ELF-1 (cell line): Measurements from ENCODE around the gene SMAD9.
A peak's percentile ranks its signal among the peaks of the same experiment; 100 is the strongest.

Experiments
- DNase-seq: peaks from one replicate; pipeline ENCODE4 v3.0.0-alpha.2; 2016; ENCODE audit warnings: low read depth, low spot score

Gene SMAD9

GRCh38 chr13:36865265-36865664, 54.8 kb downstream of the SMAD9 start:
- DNase-seq: no peak

- DNase-seq: no peak
Measured at GRCh38 chr13:36862722-36863121, 57.3 kb downstream of the SMAD9 start.

GRCh38 chr13:36862002-36862685, 57.9 kb downstream of the SMAD9 start:
- DNase-seq: no peak

GRCh38 chr13:36859259-36859658, 60.8 kb downstream of the SMAD9 start:
- DNase-seq: no peak

- peak; percentile 45 for DNase-seq
Measured at GRCh38 chr13:36858290-36858689, 61.7 kb downstream of the SMAD9 start.

GRCh38 chr13:36857253-36857652, 62.8 kb downstream of the SMAD9 start:
- no peak for DNase-seq

GRCh38 chr13:36850790-36851438, 69.1 kb downstream of the SMAD9 start:
- DNase-seq: peak; percentile 30

- peak; percentile 32 for DNase-seq
Measured at GRCh38 chr13:36848199-36848982, 71.6 kb downstream of the SMAD9 start.

GRCh38 chr13:36847606-36848005, 72.4 kb downstream of the SMAD9 start:
- no peak for DNase-seq

GRCh38 chr13:36841391-36841790, 78.6 kb downstream of the SMAD9 start:
- no peak for DNase-seq

- DNase-seq: no peak
Measured at GRCh38 chr13:36840718-36841250, 79.3 kb downstream of the SMAD9 start.

GRCh38 chr13:36839981-36840380, 80.1 kb downstream of the SMAD9 start:
- DNase-seq: no peak

GRCh38 chr13:36839281-36839680, 80.8 kb downstream of the SMAD9 start:
- no peak for DNase-seq

- DNase-seq: no peak
Measured at GRCh38 chr13:36837354-36838092, 82.5 kb downstream of the SMAD9 start.

GRCh38 chr13:36834299-36834698, 85.7 kb downstream of the SMAD9 start:
- no peak for DNase-seq

GRCh38 chr13:36831291-36831690, 88.7 kb downstream of the SMAD9 start:
- DNase-seq: no peak

GRCh38 chr13:36829753-36830152, 90.3 kb downstream of the SMAD9 start:
- no peak for DNase-seq

- no peak for DNase-seq
Measured at GRCh38 chr13:36822785-36823184, 97.3 kb downstream of the SMAD9 start.

- no peak for DNase-seq
Measured at GRCh38 chr13:36820222-36820621, 99.8 kb downstream of the SMAD9 start.

GRCh38 chr13:36819739-36820090, 100.3 kb downstream of the SMAD9 start:
- DNase-seq: peak; percentile 47

- DNase-seq: peak; percentile 95
Measured at GRCh38 chr13:36818804-36819738, 101.0 kb downstream of the SMAD9 start, which contains the start of gene RFXAP. Gene RFXAP (plus strand): TSS chr13:36819222. CDS start chr13:36819358, 136 bp downstream.
